ENCODE data around the gene CELA3A. TPM values are rescaled to one million over a fixed set of nuclear protein-coding genes. Genes with fewer than 3 reads are reported as not detected.

Gene CELA3A
- total and polyA plus RNA-seq, 10 of the 15 experiments (the other 5 are each of a cell fraction or from before 2014, with no cell fraction given): 7.6 TPM; not detected in 9

- TF ChIP-seq ZBTB4 (CRISPR knock-in tag; IDR thresholded peaks at IDR 0.05) (no peak), BMI1 (IDR thresholded peaks at IDR 0.05; ENCODE audit: borderline replicate concordance) (no peak; the same call in 1 of the 2 replicates), RCOR1 (conservative IDR thresholded peaks at IDR 0.05; ENCODE audit: low read depth, low read length) (no peak), ZNF622 (IDR thresholded peaks at IDR 0.05) (no peak), HDGF (IDR thresholded peaks at IDR 0.05) (peak; percentile 59; the same call in 1 of the 2 replicates), HCFC1 (IDR thresholded peaks at IDR 0.05; ENCODE audit: low read length) (peak; percentile 50), MTA3 (IDR thresholded peaks at IDR 0.05; ENCODE audit: borderline replicate concordance, low read length) (no peak), ZBTB11 (CRISPR knock-in tag; IDR thresholded peaks at IDR 0.05) (no peak), ZNF274 (IDR thresholded peaks at IDR 0.05; ENCODE audit: insufficient read depth, insufficient read length) (no peak), TAF1 (IDR thresholded peaks at IDR 0.05; ENCODE audit: borderline replicate concordance, low read depth, low read length) (peak; percentile 86), SREBF2 (IDR thresholded peaks at IDR 0.05; ENCODE audit: low read length) (peak; percentile 56), SUPT20H (IDR thresholded peaks at IDR 0.05; ENCODE audit: borderline replicate concordance, control insufficient read depth, low read depth, low read length) (no peak), SP1 (IDR thresholded peaks at IDR 0.05; ENCODE audit: low read depth, low read length) (peak; percentile 72), POLR2AphosphoS2 (IDR thresholded peaks at IDR 0.05; ENCODE audit: low read depth, low read length) (0 out of 2 replicates have a peak, but pooled peaks have one; percentile 36), TARDBP (IDR thresholded peaks at IDR 0.05; ENCODE audit: borderline replicate concordance) (no peak; the same call in 1 of the 2 replicates), BCL11A (IDR thresholded peaks at IDR 0.05; ENCODE audit: low read depth, low read length) (peak; percentile 57), GABPA (IDR thresholded peaks at IDR 0.05; ENCODE audit: low read depth) (peak; percentile 93), TCF7 (IDR thresholded peaks at IDR 0.05; ENCODE audit: borderline replicate concordance) (no peak; the same call in 1 of the 2 replicates), SRF (IDR thresholded peaks at IDR 0.05; ENCODE audit: low read depth in 2 of 2, low read length in 2 of 2) (0 out of 4 replicates have a peak, but pooled peaks of 1 of the 2 experiments have one; percentile 34), ZNF217 (IDR thresholded peaks at IDR 0.05) (no peak), USF2 (IDR thresholded peaks at IDR 0.05; ENCODE audit: borderline replicate concordance, low read depth, low read length) (no peak), JUNB (IDR thresholded peaks at IDR 0.05) (peak; percentile 80), SPI1 (IDR thresholded peaks at IDR 0.05; ENCODE audit: borderline replicate concordance, insufficient read depth, low read depth, low read length) (no peak; the same call in 1 of the 2 replicates), RFX5 (IDR thresholded peaks at IDR 0.05; ENCODE audit: low read depth, low read length) (no peak)
Measured at GRCh38 chr1:22025368-22026155, 24.1 kb downstream of the CELA3A start (continued).

Data from GM12878 (cell line).